Measurements from ENCODE around the gene GRIA1. TPM values are rescaled to one million over a fixed set of nuclear protein-coding genes. Genes with fewer than 3 reads are reported as not detected.

Gene GRIA1
- total RNA-seq, 2 experiments from 2014 or later = not detected

DNA sequence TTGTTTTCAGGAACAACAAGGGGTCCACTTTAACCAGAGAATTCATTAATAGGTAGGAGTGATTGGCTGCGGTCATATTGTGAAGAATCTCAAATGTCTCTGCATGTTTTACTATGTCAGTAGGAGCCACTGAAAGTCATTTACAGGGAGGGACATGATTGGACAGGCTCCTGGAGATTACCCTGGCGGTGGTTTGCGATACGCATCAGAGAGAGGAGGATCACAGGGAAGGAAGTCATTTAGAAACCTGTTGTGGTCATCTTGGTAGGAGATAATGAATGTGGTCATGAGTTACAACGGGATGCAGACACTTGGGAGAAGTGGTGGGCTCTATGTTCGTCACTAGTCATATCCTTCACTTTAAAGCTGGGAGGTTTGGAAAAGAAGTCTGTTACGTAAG, 285.5 kb downstream of the GRIA1 start:
- ChIA-PET CTCF (no interaction called here), POLR2A (no interaction called here)
- ATAC-seq = no peak
- Mint-ChIP-seq H3K4me1 (no peaks in the 10 kb centered on the region), H3K4me3 (no peak overlapping the region), H3K27me3 (no peaks in the 10 kb centered on the region), H3K9me3 (ENCODE audit: low read depth) (no peaks in the 10 kb centered on the region), H3K36me3 (ENCODE audit: low read depth) (no peaks in the 10 kb centered on the region), H3K27ac (no peak overlapping the region)
- DNase-seq = no peak
- intact Hi-C loops (cut with DNase I, micrococcal nuclease) = no loop called here

DNA sequence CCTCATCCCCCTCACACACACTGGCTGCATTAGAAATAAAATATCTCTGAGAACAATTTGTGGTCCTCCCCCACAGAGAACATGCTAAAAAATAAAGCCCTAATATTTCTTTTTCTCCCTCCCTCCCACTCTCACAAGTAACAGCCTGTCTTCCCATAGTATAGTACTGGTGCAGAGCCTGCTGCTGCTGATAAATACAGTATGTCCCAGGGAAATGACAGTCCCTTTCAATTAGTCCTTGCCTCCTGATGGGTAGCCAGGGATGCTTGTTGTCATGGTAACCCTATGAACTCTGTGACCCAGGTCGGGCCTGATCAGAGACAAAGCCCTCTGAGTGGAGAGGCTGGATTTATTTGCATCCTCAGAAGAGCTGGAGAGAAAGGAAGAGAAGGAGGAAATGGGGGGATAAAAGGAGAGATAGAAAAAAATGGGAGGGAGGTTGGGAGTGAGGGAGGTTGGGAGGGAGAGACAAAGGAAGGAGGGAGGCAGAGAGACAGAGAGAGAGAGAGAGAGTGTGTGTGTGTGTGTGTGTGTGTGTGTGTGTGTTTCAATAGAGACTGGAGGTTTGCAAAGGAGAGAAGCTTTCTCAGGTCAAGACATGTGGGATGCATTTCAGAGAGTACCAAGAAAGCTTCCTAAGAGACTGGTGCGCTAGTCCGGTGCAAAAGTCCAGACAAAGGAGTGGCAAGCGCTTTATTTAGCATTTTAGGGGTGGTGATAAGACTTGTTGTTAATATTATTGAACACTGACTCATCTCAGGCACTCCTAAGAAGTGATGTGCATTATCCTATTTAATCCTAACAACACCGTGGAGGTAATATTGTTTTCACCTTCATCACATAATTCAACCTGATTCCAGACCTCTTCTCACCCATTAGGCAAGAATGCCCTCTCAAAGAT, 287.5 kb downstream of the GRIA1 start:
- CTCF ChIA-PET = no interaction called here
- POLR2A ChIA-PET = no interaction called here
- no peaks in the 10 kb centered on the region for H3K27me3 Mint-ChIP-seq
- no peaks in the 10 kb centered on the region for H3K36me3 Mint-ChIP-seq (ENCODE audit: low read depth)
- no peaks in the 10 kb centered on the region for H3K4me1 Mint-ChIP-seq
- DNase-seq = no peak
- H3K27ac Mint-ChIP-seq = no peak overlapping the region
- intact Hi-C loops (cut with DNase I, micrococcal nuclease) = no loop called here
- no peak overlapping the region for H3K4me3 Mint-ChIP-seq
- ATAC-seq = no peak
- H3K9me3 Mint-ChIP-seq (ENCODE audit: low read depth) = no peaks in the 10 kb centered on the region

DNA sequence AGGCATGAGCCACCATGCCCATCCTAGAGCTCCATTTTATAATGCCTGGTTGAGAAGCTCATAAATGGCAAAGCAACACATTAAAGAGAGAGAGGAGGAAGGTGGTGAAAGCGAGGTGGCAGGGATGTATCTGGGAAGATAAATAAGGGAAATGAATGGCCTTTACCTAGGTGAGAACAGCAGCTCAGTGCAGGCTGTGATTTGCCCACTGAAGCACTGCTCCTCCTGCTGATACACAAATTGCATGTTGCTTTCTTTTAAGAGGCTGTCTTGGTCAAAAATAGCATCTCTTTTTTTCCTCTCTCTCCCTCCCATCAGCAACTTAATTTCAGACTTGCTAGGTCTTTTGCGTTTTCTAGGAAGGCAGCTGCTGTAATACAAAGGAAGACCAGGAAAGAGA, 289.4 kb downstream of the GRIA1 start:
- CTCF ChIA-PET = no interaction called here
- POLR2A ChIA-PET = no interaction called here
- no peaks in the 10 kb centered on the region for H3K27me3 Mint-ChIP-seq
- no peak overlapping the region for H3K27ac Mint-ChIP-seq
- H3K4me3 Mint-ChIP-seq = no peak overlapping the region
- intact Hi-C loops (cut with DNase I, micrococcal nuclease) = no loop called here
- no peaks in the 10 kb centered on the region for H3K9me3 Mint-ChIP-seq (ENCODE audit: low read depth)
- no peak for DNase-seq
- no peaks in the 10 kb centered on the region for H3K4me1 Mint-ChIP-seq
- ATAC-seq = no peak
- no peaks in the 10 kb centered on the region for H3K36me3 Mint-ChIP-seq (ENCODE audit: low read depth)

DNA sequence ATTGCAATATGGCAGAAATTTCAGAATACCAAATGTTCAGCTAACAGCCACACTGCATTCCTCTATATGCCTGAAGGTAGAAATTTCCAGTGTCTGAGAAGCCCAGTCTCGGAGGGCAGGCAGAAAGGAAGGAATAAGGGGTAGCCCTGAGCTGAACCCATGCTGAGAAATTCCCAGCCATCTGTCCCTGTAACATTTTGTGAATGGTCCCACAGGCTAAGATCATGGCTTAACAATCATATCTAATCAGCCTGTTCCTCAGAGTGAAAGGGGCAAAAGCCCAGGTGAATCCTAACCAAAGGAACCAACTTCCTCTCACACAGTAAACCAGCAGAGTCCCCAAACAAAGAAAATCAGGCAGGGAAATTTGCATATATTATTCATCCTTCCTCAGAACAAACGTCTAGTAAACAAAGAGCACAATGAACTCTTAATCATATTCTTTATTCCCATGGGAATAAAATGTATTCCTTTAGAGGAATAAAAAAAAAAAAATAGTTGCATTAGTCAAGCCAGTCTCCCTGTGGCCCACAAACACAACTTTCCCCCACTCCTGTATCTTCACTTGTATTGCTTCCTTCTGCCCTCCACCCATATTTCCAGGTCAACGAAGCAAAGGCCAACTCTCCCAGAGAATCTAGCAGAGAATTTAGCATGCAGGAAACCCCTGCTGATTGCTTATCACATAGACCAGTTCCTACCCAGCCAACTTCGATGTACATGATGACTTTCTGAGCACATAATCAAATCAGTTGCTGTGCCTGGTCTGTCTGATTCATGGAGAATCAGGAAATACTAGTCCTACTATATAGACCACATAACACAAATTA, 290.6 kb downstream of the GRIA1 start:
- DNase-seq (no peak), ATAC-seq (no peak)
- intact Hi-C loops (cut with DNase I, micrococcal nuclease) = no loop called here
- no peaks in the 10 kb centered on the region for H3K9me3 Mint-ChIP-seq (ENCODE audit: low read depth)
- no peak overlapping the region for H3K27ac Mint-ChIP-seq
- peaks cover 3% of the 10 kb centered on the region for H3K27me3 Mint-ChIP-seq
- ChIA-PET CTCF (no interaction called here), POLR2A (no interaction called here)
- H3K4me1 Mint-ChIP-seq = no peaks in the 10 kb centered on the region
- no peak overlapping the region for H3K4me3 Mint-ChIP-seq
- no peaks in the 10 kb centered on the region for H3K36me3 Mint-ChIP-seq (ENCODE audit: low read depth)

- no peaks in the 10 kb centered on the region for H3K9me3 Mint-ChIP-seq (ENCODE audit: low read depth)
- ATAC-seq = no peak
- no peak overlapping the region for H3K27ac Mint-ChIP-seq
- no peak for DNase-seq
- intact Hi-C loops (cut with DNase I, micrococcal nuclease) = no loop called here
- no peaks in the 10 kb centered on the region for H3K4me1 Mint-ChIP-seq
- peaks cover 3% of the 10 kb centered on the region for H3K27me3 Mint-ChIP-seq
- POLR2A ChIA-PET = no interaction called here
- no peaks in the 10 kb centered on the region for H3K36me3 Mint-ChIP-seq (ENCODE audit: low read depth)
- H3K4me3 Mint-ChIP-seq = no peak overlapping the region
- CTCF ChIA-PET = no interaction called here
Observed at GRCh38 chr5:153782589-153783361, 292.3 kb downstream of the GRIA1 start.

DNA sequence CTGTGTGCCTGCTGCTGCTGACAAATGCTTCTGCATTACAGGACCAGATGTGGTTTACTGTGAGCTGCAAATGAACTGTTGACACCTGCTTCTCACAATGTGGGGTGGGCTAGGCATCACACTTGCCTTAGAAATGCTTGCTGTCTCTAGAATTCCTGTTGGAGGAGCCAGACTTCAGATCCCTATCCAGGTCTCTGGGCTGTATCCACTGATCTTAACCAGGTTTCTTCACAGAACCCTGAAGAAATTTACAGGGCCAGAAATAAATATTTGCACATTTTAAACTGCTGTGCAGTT, 292.8 kb downstream of the GRIA1 start:
- Mint-ChIP-seq H3K36me3 (ENCODE audit: low read depth) (no peaks in the 10 kb centered on the region), H3K9me3 (ENCODE audit: low read depth) (no peaks in the 10 kb centered on the region), H3K27me3 (peaks cover 3% of the 10 kb centered on the region), H3K4me1 (no peaks in the 10 kb centered on the region), H3K27ac (no peak overlapping the region), H3K4me3 (no peak overlapping the region)
- ATAC-seq = no peak
- ChIA-PET POLR2A (no interaction called here), CTCF (interaction anchor here (1.0 kb wide), 1 partner anchor 37 kb away, joined by 3 read pairs; no protein-coding TSS in a partner anchor)
- intact Hi-C loops (cut with DNase I, micrococcal nuclease) = no loop called here
- DNase-seq = no peak

DNA sequence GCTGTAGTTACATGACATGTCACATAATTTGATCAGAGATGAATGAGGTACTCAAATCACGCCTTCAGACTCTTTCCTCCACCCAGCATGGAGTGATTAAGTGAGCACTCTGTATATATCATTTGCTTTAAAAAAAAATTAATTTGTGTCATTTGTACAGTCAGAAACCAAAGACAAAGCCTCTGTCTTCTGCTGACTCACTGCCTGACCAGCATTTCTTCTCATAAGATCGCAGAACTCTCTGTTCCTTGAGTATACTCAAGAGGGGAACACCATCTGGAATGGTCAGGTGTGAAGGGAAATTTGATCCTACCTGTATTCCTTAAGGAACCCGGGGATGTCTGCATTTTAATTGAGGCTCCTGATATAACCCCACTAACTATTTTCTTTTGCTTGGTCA, 293.8 kb downstream of the GRIA1 start:
- ChIA-PET CTCF (interaction anchor here (1.0 kb wide), 1 partner anchor 36 kb away, joined by 3 read pairs; no protein-coding TSS in a partner anchor), POLR2A (no interaction called here)
- Mint-ChIP-seq H3K36me3 (ENCODE audit: low read depth) (no peaks in the 10 kb centered on the region), H3K4me3 (no peak overlapping the region), H3K27me3 (peaks cover 3% of the 10 kb centered on the region), H3K27ac (no peak overlapping the region), H3K4me1 (no peaks in the 10 kb centered on the region), H3K9me3 (ENCODE audit: low read depth) (no peaks in the 10 kb centered on the region)
- no peak for ATAC-seq
- intact Hi-C loops (cut with DNase I, micrococcal nuclease) = no loop called here
- no peak for DNase-seq

- Mint-ChIP-seq H3K27ac (no peak overlapping the region), H3K36me3 (ENCODE audit: low read depth) (no peaks in the 10 kb centered on the region), H3K4me1 (no peaks in the 10 kb centered on the region), H3K27me3 (peaks cover 2% of the 10 kb centered on the region), H3K4me3 (no peak overlapping the region), H3K9me3 (ENCODE audit: low read depth) (no peaks in the 10 kb centered on the region)
- ChIA-PET CTCF (no interaction called here), POLR2A (no interaction called here)
- no peak for ATAC-seq
- intact Hi-C loops (cut with DNase I, micrococcal nuclease) = no loop called here
- DNase-seq = no peak
Observed at GRCh38 chr5:153791339-153791738, 300.9 kb downstream of the GRIA1 start.

- POLR2A ChIA-PET = no interaction called here
- DNase-seq (no peak), ATAC-seq (no peak)
- Mint-ChIP-seq H3K36me3 (ENCODE audit: low read depth) (no peaks in the 10 kb centered on the region), H3K4me3 (no peak overlapping the region), H3K27ac (no peak overlapping the region), H3K9me3 (ENCODE audit: low read depth) (no peaks in the 10 kb centered on the region), H3K27me3 (peaks cover 2% of the 10 kb centered on the region), H3K4me1 (no peaks in the 10 kb centered on the region)
- intact Hi-C loops (cut with DNase I, micrococcal nuclease) = no loop called here
- CTCF ChIA-PET = interaction anchor here (0.6 kb wide), 1 partner anchor 360 kb away, joined by 4 read pairs; no protein-coding TSS in a partner anchor
Observed at GRCh38 chr5:153792305-153792704, 301.8 kb downstream of the GRIA1 start.

- intact Hi-C loops (cut with DNase I, micrococcal nuclease) = no loop called here
- CTCF ChIA-PET = no interaction called here
Observed at GRCh38 chr5:153793699-153794098, 303.2 kb downstream of the GRIA1 start.

GRCh38 chr5:153794327-153794726, 303.9 kb downstream of the GRIA1 start:
- no peaks in the 10 kb centered on the region for H3K36me3 Mint-ChIP-seq (ENCODE audit: low read depth)
- intact Hi-C loops (cut with DNase I, micrococcal nuclease) = no loop called here
- CTCF ChIA-PET = no interaction called here
- H3K9me3 Mint-ChIP-seq (ENCODE audit: low read depth) = no peaks in the 10 kb centered on the region
- H3K27ac Mint-ChIP-seq = no peak overlapping the region
- peaks cover 2% of the 10 kb centered on the region for H3K27me3 Mint-ChIP-seq
- POLR2A ChIA-PET = no interaction called here
- no peaks in the 10 kb centered on the region for H3K4me1 Mint-ChIP-seq
- no peak overlapping the region for H3K4me3 Mint-ChIP-seq
- ATAC-seq (no peak), DNase-seq (no peak)

More at GRCh38 chr5:153793699-153794098, 303.2 kb downstream of the GRIA1 start:
- Mint-ChIP-seq H3K9me3 (ENCODE audit: low read depth) (no peaks in the 10 kb centered on the region), H3K36me3 (ENCODE audit: low read depth) (no peaks in the 10 kb centered on the region), H3K4me3 (no peak overlapping the region), H3K27me3 (peaks cover 2% of the 10 kb centered on the region), H3K27ac (no peak overlapping the region), H3K4me1 (no peaks in the 10 kb centered on the region)
- no peak for DNase-seq
- POLR2A ChIA-PET = no interaction called here
- no peak for ATAC-seq

All from activated CD4-positive, alpha-beta T cell treated with anti-CD3 and anti-CD28 coated beads for 36 hours (primary cell).